ENCODE data around the gene UBALD1.

Gene UBALD1

GRCh38 chr16:4646773-4647643 lies 32.3 kb upstream of the UBALD1 start:
- no peak for DNase-seq (ENCODE audit: low read depth, low spot score)

- no peak for DNase-seq (ENCODE audit: low read depth, low spot score)
These were observed 27.2 kb upstream of the UBALD1 start for GRCh38 chr16:4641895-4642294.

- no peak for DNase-seq (ENCODE audit: low read depth, low spot score)
These were observed 26.6 kb upstream of the UBALD1 start for GRCh38 chr16:4641306-4641687.

- DNase-seq (ENCODE audit: low read depth, low spot score) = no peak
These were observed 26.1 kb upstream of the UBALD1 start for GRCh38 chr16:4640572-4641305.

GRCh38 chr16:4639899-4640509 lies 25.3 kb upstream of the UBALD1 start:
- DNase-seq (ENCODE audit: low read depth, low spot score) = no peak

GRCh38 chr16:4637501-4638166 lies 22.9 kb upstream of the UBALD1 start:
- no peak for DNase-seq (ENCODE audit: low read depth, low spot score)

- DNase-seq (ENCODE audit: low read depth, low spot score) = no peak
These were observed 21.5 kb upstream of the UBALD1 start for GRCh38 chr16:4636196-4636595.

- DNase-seq (ENCODE audit: low read depth, low spot score) = no peak
These were observed 20.1 kb upstream of the UBALD1 start for GRCh38 chr16:4634768-4635167.

- no peak for DNase-seq (ENCODE audit: low read depth, low spot score)
These were observed 19.4 kb upstream of the UBALD1 start for GRCh38 chr16:4633910-4634635.

GRCh38 chr16:4631444-4631843 lies 16.8 kb upstream of the UBALD1 start:
- no peak for DNase-seq (ENCODE audit: low read depth, low spot score)

GRCh38 chr16:4628283-4628682 lies 13.6 kb upstream of the UBALD1 start:
- DNase-seq (ENCODE audit: low read depth, low spot score) = no peak

GRCh38 chr16:4626396-4626795 lies 11.7 kb upstream of the UBALD1 start:
- no peak for DNase-seq (ENCODE audit: low read depth, low spot score)

GRCh38 chr16:4625560-4626159 lies 11.0 kb upstream of the UBALD1 start:
- DNase-seq (ENCODE audit: low read depth, low spot score) = no peak

GRCh38 chr16:4624827-4625559 lies 10.3 kb upstream of the UBALD1 start:
- DNase-seq (ENCODE audit: low read depth, low spot score) = peak; percentile 40

GRCh38 chr16:4624015-4624826 lies 9.5 kb upstream of the UBALD1 start, which contains the start of gene MGRN1:
TSS of gene MGRN1 (plus strand) at chr16:4624826. CDS start at chr16:4624961, 135 bp downstream.
- DNase-seq (ENCODE audit: low read depth, low spot score) = peak; percentile 84

- DNase-seq (ENCODE audit: low read depth, low spot score) = no peak
These were observed 8.9 kb upstream of the UBALD1 start for GRCh38 chr16:4623593-4623992.

- DNase-seq (ENCODE audit: low read depth, low spot score) = no peak
These were observed 4.1 kb upstream of the UBALD1 start for GRCh38 chr16:4618645-4619418.

GRCh38 chr16:4617880-4618279 lies 3.2 kb upstream of the UBALD1 start:
- DNase-seq (ENCODE audit: low read depth, low spot score) = no peak

All from activated naive CD8-positive, alpha-beta T cell treated with anti-CD3 and anti-CD28 coated beads, Interleukin-2, amount 50 U/mL, for 16 hours (primary cell).